Activated CD8-positive, alpha-beta memory T cell treated with anti-CD3 and anti-CD28 coated beads, Interleukin-2, amount 10 ng/mL, durations not matched to agents 7 days and 5 days (primary cell): ENCODE results near the gene HDAC7. TPM values are rescaled to one million over a fixed set of nuclear protein-coding genes. Genes with fewer than 3 reads are reported as not detected.

Source experiments
- ATAC-seq: fragments of 150-1000 bp; cut with Tn5 transposase; one replicate; pipeline ENCODE4 v1.10.0; 2021; ENCODE audit warnings: moderate library complexity
- CTCF ChIA-PET: fragments of 350-600 bp; sonication (Branson Sonifier 250); formaldehyde crosslinking; loops from one replicate; lab custom pipeline; 2021; ENCODE audit warnings: antibody characterized with exemption; lab: Charles Lee
- DNase-seq: peaks from one replicate; pipeline ENCODE4 v3.0.0-alpha.2; 2020
- H3K27ac Mint-ChIP-seq: one replicate; pipeline ENCODE4 v1.8.0; 2021; ENCODE audit warnings: mild to moderate bottlenecking, mixed read lengths
- H3K27me3 Mint-ChIP-seq: one replicate; pipeline ENCODE4 v1.8.0; 2021; ENCODE audit warnings: mixed read lengths
- H3K36me3 Mint-ChIP-seq: one replicate; pipeline ENCODE4 v1.8.0; 2021; ENCODE audit warnings: mild to moderate bottlenecking, mixed read lengths
- H3K4me1 Mint-ChIP-seq: one replicate; pipeline ENCODE4 v1.8.0; 2021; ENCODE audit warnings: mixed read lengths
- H3K4me3 Mint-ChIP-seq: one replicate; pipeline ENCODE4 v1.8.0; 2021; ENCODE audit warnings: mild to moderate bottlenecking, moderate library complexity, mixed read lengths
- H3K9me3 Mint-ChIP-seq: one replicate; pipeline ENCODE4 v1.8.0; 2022; ENCODE audit warnings: low read depth, mixed read lengths
- total RNA-seq, 2 experiments: library from RNA; stranded (reverse); gene quantifications; one replicate each; pipeline ENCODE4 v1.2.3, GENCODE V29; 2021

HDAC7 gene
- total RNA-seq, 2 experiments from 2014 or later = 226 to 284 TPM

- ATAC-seq (no peak), DNase-seq (no peak)
- CTCF ChIA-PET = interaction anchor here (1.0 to 3.2 kb wide), 5 partner anchors 9 to 103 kb away, joined by 3 to 15 read pairs (median 5); no protein-coding TSS in a partner anchor
- no peaks in the 10 kb centered on the region for H3K4me1 Mint-ChIP-seq
- H3K27ac Mint-ChIP-seq = no peak overlapping the region
- H3K9me3 Mint-ChIP-seq = no peaks in the 10 kb centered on the region
- H3K36me3 Mint-ChIP-seq = no peaks in the 10 kb centered on the region
- no peak overlapping the region for H3K4me3 Mint-ChIP-seq
- no peaks in the 10 kb centered on the region for H3K27me3 Mint-ChIP-seq
Observed at GRCh38 chr12:47735649-47736048, 84.1 kb downstream of the HDAC7 start.

GRCh38 chr12:47734725-47735480 is 84.8 kb downstream of the HDAC7 start:
- CTCF ChIA-PET = interaction anchor here (1.0 to 5.9 kb wide), 4 partner anchors 9 to 33 kb away, joined by 3 to 39 read pairs (median 10); no protein-coding TSS in a partner anchor
- no peaks in the 10 kb centered on the region for H3K9me3 Mint-ChIP-seq
- H3K4me3 Mint-ChIP-seq = no peak overlapping the region
- no peaks in the 10 kb centered on the region for H3K27me3 Mint-ChIP-seq
- ATAC-seq (no peak), DNase-seq (no peak)
- no peaks in the 10 kb centered on the region for H3K36me3 Mint-ChIP-seq
- no peaks in the 10 kb centered on the region for H3K4me1 Mint-ChIP-seq
- no peak overlapping the region for H3K27ac Mint-ChIP-seq

- ATAC-seq = no peak
- CTCF ChIA-PET = interaction anchor here (0.7 to 22.1 kb wide), 8 partner anchors 9 to 230 kb away, joined by 3 to 341 read pairs (median 5); partner anchors contain the start of gene TMEM106C
- Mint-ChIP-seq H3K27ac (no peak overlapping the region), H3K27me3 (no peaks in the 10 kb centered on the region), H3K4me1 (no peaks in the 10 kb centered on the region), H3K36me3 (no peaks in the 10 kb centered on the region), H3K4me3 (no peak overlapping the region), H3K9me3 (no peaks in the 10 kb centered on the region)
- no peak for DNase-seq
Observed at GRCh38 chr12:47733142-47733541, 86.6 kb downstream of the HDAC7 start.

Other genes with a start within 250 kb of the HDAC7 start
- 10 to 100 TPM; 41.3 to 51.4 TPM for gene RPAP3, start 113.9 kb downstream of the HDAC7 start, total RNA-seq
- not detected for gene ENDOU, start 94.4 kb downstream of the HDAC7 start, total RNA-seq
- gene RAPGEF3, start 61.0 kb downstream of the HDAC7 start, total RNA-seq = 1 to 10 TPM; 1.5 to 1.9 TPM
- gene SLC48A1, start 46.7 kb downstream of the HDAC7 start, total RNA-seq = 10 to 100 TPM; 13.9 to 18.5 TPM
- gene VDR, start 85.1 kb upstream of the HDAC7 start, total RNA-seq = 10 to 100 TPM; 34.9 to 69.8 TPM
- gene TMEM106C, start 143.7 kb upstream of the HDAC7 start, total RNA-seq = 100 to 1,000 TPM; 162 to 174 TPM
- under 1 TPM in 1 of 2 experiments, not detected in 1; 0.33 TPM for gene COL2A1, start 184.6 kb upstream of the HDAC7 start, total RNA-seq